Measurements from ENCODE around the gene ZNF718. TPM values are rescaled to one million over a fixed set of nuclear protein-coding genes. Genes with fewer than 3 reads are reported as not detected.
"Not testable (repeated sequence)": the region's sequence is repeated elsewhere in the genome, so short reads cannot be mapped to it uniquely, and the experiment has no call there.

Gene ZNF718
- total RNA-seq, 2 experiments from 2014 or later, result 11.8 to 12.5 TPM

GRCh38 chr4:213189-213535 is 88.9 kb downstream of the ZNF718 start:
- H3K36me3 Mint-ChIP-seq (ENCODE audit: low read depth); H3K27ac Mint-ChIP-seq; H3K27me3 Mint-ChIP-seq; H3K4me3 Mint-ChIP-seq; POLR2A ChIA-PET; DNase-seq: not testable (repeated sequence)
- Mint-ChIP-seq H3K4me1 (peaks cover 14% of the 10 kb centered on the region), H3K9me3 (peaks cover 29% of the 10 kb centered on the region)
- CTCF ChIA-PET, result interaction anchor here (0.6 kb wide), 1 partner anchor 359 kb away, joined by 3 read pairs; no protein-coding TSS in a partner anchor

Other genes with a start within 250 kb of the ZNF718 start
- gene ZNF595, start 71.2 kb upstream of the ZNF718 start, total RNA-seq, result 10 to 100 TPM; 11.8 to 15.9 TPM
- not detected for gene ZNF732, start 181.0 kb downstream of the ZNF718 start, total RNA-seq
- 10 to 100 TPM; 25.9 to 30.8 TPM for gene ZNF141, start 213.3 kb downstream of the ZNF718 start, total RNA-seq